ENCODE data around the gene MAN1C1. TPM values are rescaled to one million over a fixed set of nuclear protein-coding genes. Genes with fewer than 3 reads are reported as not detected.

MAN1C1 gene
- total RNA-seq, 1 experiment from 2014 or later, result 1.5 TPM

DNA sequence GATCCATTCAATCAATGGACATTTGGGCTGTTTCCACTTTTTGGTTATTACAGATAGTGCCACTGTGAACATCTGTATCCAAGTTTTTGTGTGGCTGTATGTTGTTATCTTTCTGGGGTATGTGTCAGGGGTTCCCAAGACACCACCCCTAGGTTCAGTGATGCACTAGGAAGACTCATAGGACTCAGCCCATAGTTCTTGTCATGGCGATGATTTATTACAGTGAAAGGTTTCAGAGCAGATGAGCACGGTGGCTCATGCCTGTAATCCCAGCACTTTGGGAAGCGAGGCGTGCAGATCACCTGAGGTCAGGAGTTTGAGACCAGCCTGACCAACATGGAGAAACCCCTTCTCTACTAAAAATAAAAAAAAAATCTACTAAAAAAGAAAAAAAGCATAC is 64.1 kb downstream of the MAN1C1 start:
- CTCF ChIA-PET, result interaction anchor here (0.7 kb wide), 1 partner anchor 62 kb away, joined by 3 read pairs; no protein-coding TSS in a partner anchor
- no peaks in the 10 kb centered on the region for H3K4me1 ChIP-seq (ENCODE audit: control insufficient read depth, insufficient read depth, low read length)
- no peaks in the 10 kb centered on the region for H3K9me3 ChIP-seq (ENCODE audit: control insufficient read depth, insufficient read depth, low read depth, low read length)
- H3K36me3 ChIP-seq (ENCODE audit: control insufficient read depth, insufficient read depth, low read length), result no peaks in the 10 kb centered on the region
- DNase-seq (ENCODE audit: low read depth, low spot score) (no peak), ATAC-seq (no peak)
- intact Hi-C loops (cut with micrococcal nuclease; ENCODE audit: unreplicated experiment) (no loop called here), in situ Hi-C loops (cut with HindIII; ENCODE audit: low pct_unique_long_range_greater_than_20kb, low sequenced_read_pairs) (no loop called here)
- POLR2A ChIA-PET, result no interaction called here
- TF ChIP-seq, protein P1, sequence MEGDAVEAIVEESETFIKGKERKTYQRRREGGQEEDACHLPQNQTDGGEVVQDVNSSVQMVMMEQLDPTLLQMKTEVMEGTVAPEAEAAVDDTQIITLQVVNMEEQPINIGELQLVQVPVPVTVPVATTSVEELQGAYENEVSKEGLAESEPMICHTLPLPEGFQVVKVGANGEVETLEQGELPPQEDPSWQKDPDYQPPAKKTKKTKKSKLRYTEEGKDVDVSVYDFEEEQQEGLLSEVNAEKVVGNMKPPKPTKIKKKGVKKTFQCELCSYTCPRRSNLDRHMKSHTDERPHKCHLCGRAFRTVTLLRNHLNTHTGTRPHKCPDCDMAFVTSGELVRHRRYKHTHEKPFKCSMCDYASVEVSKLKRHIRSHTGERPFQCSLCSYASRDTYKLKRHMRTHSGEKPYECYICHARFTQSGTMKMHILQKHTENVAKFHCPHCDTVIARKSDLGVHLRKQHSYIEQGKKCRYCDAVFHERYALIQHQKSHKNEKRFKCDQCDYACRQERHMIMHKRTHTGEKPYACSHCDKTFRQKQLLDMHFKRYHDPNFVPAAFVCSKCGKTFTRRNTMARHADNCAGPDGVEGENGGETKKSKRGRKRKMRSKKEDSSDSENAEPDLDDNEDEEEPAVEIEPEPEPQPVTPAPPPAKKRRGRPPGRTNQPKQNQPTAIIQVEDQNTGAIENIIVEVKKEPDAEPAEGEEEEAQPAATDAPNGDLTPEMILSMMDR (IDR thresholded peaks at IDR 0.05), result no peak
- no peak for TF ChIP-seq POLR2AphosphoS5 (IDR thresholded peaks at IDR 0.05; ENCODE audit: low read depth, low read length)
- no peak overlapping the region for H3K27ac ChIP-seq (ENCODE audit: low read length)
- H3K27me3 ChIP-seq (ENCODE audit: control insufficient read depth, insufficient read depth, low read length), result no peaks in the 10 kb centered on the region; the same call in none of the 2 replicates
- H3K4me3 ChIP-seq (ENCODE audit: low read depth in 2 of 2, low read length in 2 of 2), result no peak overlapping the region
- BruUV-seq (replicated peaks), result no TSS peak

GRCh38 chr1:25682059-25682601 is 65.5 kb downstream of the MAN1C1 start:
- TF ChIP-seq TCF7L2 (IDR thresholded peaks at IDR 0.05; ENCODE audit: low read depth, low read length) (no peak), POLR2AphosphoS5 (IDR thresholded peaks at IDR 0.05; ENCODE audit: low read depth, low read length) (no peak), SIN3A (IDR thresholded peaks at IDR 0.05; ENCODE audit: borderline replicate concordance, insufficient read depth, low read depth, low read length) (no peak), REST (IDR thresholded peaks at IDR 0.05; ENCODE audit: insufficient read depth in 1 of 2, low read depth in 2 of 2, low read length in 1 of 2) (no peak)
- TF ChIP-seq, protein P1 (IDR thresholded peaks at IDR 0.05), result no peak
- CTCF ChIA-PET, result no interaction called here
- in situ Hi-C loops (cut with HindIII; ENCODE audit: low pct_unique_long_range_greater_than_20kb, low sequenced_read_pairs), result no loop called here
- DNase-seq (ENCODE audit: low read depth, low spot score), result no peak
- H3K4me3 ChIP-seq (ENCODE audit: low read depth in 2 of 2, low read length in 2 of 2), result no peak overlapping the region
- no peaks in the 10 kb centered on the region; the same call in none of the 2 replicates for H3K27me3 ChIP-seq (ENCODE audit: control insufficient read depth, insufficient read depth, low read length)
- H3K27ac ChIP-seq (ENCODE audit: low read length), result no peak overlapping the region
- ATAC-seq, result no peak
- H3K36me3 ChIP-seq (ENCODE audit: control insufficient read depth, insufficient read depth, low read length), result no peaks in the 10 kb centered on the region
- no TSS peak for BruUV-seq (replicated peaks)
- POLR2A ChIA-PET, result interaction anchor here (0.6 kb wide), 1 partner anchor 121 kb away, joined by 4 read pairs; no protein-coding TSS in a partner anchor
- intact Hi-C loops (cut with micrococcal nuclease; ENCODE audit: unreplicated experiment), result no loop called here
- no peaks in the 10 kb centered on the region for H3K9me3 ChIP-seq (ENCODE audit: control insufficient read depth, insufficient read depth, low read depth, low read length)
- H3K4me1 ChIP-seq (ENCODE audit: control insufficient read depth, insufficient read depth, low read length), result no peaks in the 10 kb centered on the region
